ENCODE measurements around the gene LMBRD2. TPM values are rescaled to one million over a fixed set of nuclear protein-coding genes. Genes with fewer than 3 reads are reported as not detected.
"Not testable (repeated sequence)": the region's sequence is repeated elsewhere in the genome, so short reads cannot be mapped to it uniquely, and the experiment has no call there.

Gene LMBRD2
- 1 to 10 TPM; 6.9 to 9.8 (median 9.6) TPM for total RNA-seq
- 23.9 TPM for total RNA-seq (2013)

DNA sequence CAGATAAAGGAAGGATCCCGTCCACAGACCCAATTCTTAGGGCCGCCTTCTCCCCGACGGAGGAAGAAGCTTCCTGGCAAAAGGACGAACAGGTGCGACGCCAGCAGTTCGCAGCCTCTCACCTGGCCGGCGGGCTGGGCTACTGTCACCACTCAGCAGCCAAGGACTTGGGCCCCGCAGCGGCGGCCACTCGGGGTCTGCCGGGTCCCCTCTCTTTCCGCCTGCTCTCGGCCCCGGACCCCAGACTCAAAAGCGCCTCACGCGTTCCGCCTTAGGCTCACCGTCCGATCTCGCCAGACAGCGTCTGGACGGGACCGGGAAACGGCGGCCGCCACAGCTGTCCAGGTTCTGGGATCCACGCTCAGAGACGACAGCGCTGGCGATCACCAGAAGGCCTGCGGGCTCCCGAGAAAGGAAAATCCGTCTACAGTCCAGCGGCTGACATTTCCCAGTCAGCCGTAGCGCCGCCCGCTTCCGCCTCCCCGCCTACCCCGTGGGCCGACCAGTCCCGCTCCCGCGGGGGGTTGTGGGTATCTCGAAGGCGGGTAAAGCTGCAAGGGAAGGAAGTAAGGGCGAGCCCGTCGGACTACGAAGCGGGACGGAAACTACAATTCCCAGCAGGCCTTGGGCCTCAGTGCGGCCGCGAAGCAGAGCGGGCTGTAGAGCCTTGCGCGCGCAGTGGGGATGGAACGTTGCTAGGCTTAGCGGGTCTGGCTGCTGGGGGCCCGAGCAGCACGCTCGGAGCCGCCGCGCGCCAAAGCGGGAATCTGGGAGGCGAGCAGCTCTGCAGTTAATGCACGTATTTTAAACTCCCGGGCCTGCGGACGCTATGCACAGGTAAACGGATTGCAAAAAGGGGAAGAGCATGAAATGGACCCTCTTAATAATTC lies at the start of gene LMBRD2, which contains the start of gene SKP2:
Gene LMBRD2 (minus strand): TSS at position 454 of the 890 bp plus-strand sequence. CDS start 8,538 bp downstream, outside the sequence.
Gene SKP2 (plus strand): TSS at position 678 of the 890 bp plus-strand sequence. CDS start 152 bp downstream, at position 830.
- H3K27ac Mint-ChIP-seq = peak within 1 kb of the TSS; percentile 90 to 92
- TF ChIP-seq, protein P1, sequence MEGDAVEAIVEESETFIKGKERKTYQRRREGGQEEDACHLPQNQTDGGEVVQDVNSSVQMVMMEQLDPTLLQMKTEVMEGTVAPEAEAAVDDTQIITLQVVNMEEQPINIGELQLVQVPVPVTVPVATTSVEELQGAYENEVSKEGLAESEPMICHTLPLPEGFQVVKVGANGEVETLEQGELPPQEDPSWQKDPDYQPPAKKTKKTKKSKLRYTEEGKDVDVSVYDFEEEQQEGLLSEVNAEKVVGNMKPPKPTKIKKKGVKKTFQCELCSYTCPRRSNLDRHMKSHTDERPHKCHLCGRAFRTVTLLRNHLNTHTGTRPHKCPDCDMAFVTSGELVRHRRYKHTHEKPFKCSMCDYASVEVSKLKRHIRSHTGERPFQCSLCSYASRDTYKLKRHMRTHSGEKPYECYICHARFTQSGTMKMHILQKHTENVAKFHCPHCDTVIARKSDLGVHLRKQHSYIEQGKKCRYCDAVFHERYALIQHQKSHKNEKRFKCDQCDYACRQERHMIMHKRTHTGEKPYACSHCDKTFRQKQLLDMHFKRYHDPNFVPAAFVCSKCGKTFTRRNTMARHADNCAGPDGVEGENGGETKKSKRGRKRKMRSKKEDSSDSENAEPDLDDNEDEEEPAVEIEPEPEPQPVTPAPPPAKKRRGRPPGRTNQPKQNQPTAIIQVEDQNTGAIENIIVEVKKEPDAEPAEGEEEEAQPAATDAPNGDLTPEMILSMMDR (IDR thresholded peaks at IDR 0.05) = no peak
- peaks cover 52 to 63% of the 10 kb centered on the region in 2 donors for H3K4me1 Mint-ChIP-seq
- peak; percentile 97 to 100 (median 98) for ATAC-seq
- H3K9me3 Mint-ChIP-seq = no peaks in the 10 kb centered on the region
- WGBS (ENCODE audit: insufficient coverage) = under 1% methylated on average over 81 of the region's 81 CpGs
- peaks cover 5% of the 10 kb centered on the region for H3K36me3 ChIP-seq (ENCODE audit: control insufficient read depth, insufficient read depth, low read length)
- H3K4me3 Mint-ChIP-seq = peak within 1 kb of the TSS; percentile 98
- H3K9me3 ChIP-seq (ENCODE audit: control insufficient read depth, insufficient read depth, low read length) = no peaks in the 10 kb centered on the region
- peak within 1 kb of the TSS; percentile 87 for H3K4me3 ChIP-seq (ENCODE audit: low read length)
- no peaks in the 10 kb centered on the region for H3K27me3 Mint-ChIP-seq (ENCODE audit: low read depth in 2 of 2)
- peak within 1 kb of the TSS; percentile 70 for H3K27ac ChIP-seq (ENCODE audit: low read length)
- H3K27me3 ChIP-seq (ENCODE audit: control insufficient read depth, insufficient read depth, low read length) = no peaks in the 10 kb centered on the region
- peaks cover 9% of the 10 kb centered on the region for H3K36me3 Mint-ChIP-seq
- H3K4me1 ChIP-seq (ENCODE audit: control insufficient read depth, insufficient read depth, low read length) = peaks cover 14% of the 10 kb centered on the region
- intact Hi-C loops (cut with micrococcal nuclease) = loop anchor here (1.0 to 2.0 kb wide), 2 partner anchors 91 to 725 kb away; partner anchors contain the start of gene NIPBL
- DNase-seq = peak; percentile 96 to 98

DNA sequence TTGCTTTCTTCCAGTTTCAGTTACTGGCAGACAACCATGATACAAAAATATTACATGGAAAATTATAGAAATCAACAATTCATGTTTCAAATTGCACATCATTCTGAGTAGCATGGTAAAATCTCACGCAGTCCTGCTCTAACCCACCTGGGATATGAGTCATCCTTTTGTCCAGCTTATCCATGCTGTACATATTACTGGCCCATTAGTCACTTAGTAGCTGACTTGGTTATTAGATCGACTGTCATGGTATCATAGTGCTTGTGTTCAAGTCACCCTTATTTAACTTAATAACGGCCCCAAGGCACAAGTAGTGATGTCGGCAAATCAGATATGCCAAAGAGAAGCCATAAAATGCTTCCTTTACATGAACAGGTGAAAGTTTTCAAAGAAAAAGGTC lies 48.8 kb upstream of the LMBRD2 start:
- TF ChIP-seq, protein P1 (IDR thresholded peaks at IDR 0.05) = no peak
- no peak for ATAC-seq

DNA sequence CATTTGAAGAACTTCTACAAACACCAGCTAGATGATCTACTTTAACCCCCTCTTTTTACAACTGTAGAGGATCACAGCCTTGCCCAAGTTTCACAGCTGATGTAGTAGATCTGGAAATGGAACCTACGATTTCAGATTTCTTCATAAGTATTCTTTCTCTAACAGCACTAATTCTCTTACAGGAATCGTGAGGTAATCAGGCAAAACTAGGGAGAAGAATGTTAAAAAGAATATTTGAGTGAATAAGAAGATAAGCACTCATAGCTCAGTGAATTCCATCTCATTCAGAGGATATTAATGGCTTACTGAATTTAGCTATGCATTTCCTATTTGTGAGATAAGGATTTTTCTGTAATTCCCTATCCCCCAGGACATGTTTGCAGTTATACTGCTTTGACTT lies 47.9 kb upstream of the LMBRD2 start:
- Histone ChIP-seq H3K4me3 (ENCODE audit: low read length) (no peak overlapping the region), H3K27me3 (ENCODE audit: control insufficient read depth, insufficient read depth, low read length) (no peaks in the 10 kb centered on the region), H3K36me3 (ENCODE audit: control insufficient read depth, insufficient read depth, low read length) (peaks cover 44% of the 10 kb centered on the region), H3K4me1 (ENCODE audit: control insufficient read depth, insufficient read depth, low read length) (no peaks in the 10 kb centered on the region), H3K9me3 (ENCODE audit: control insufficient read depth, insufficient read depth, low read length) (no peaks in the 10 kb centered on the region), H3K27ac (ENCODE audit: low read length) (no peak overlapping the region)
- intact Hi-C loops (cut with micrococcal nuclease) = no loop called here
- ATAC-seq (no peak), DNase-seq (no peak)
- no peaks in the 10 kb centered on the region for H3K27me3 Mint-ChIP-seq (ENCODE audit: low read depth in 2 of 2)
- peaks cover 13% of the 10 kb centered on the region for H3K36me3 Mint-ChIP-seq
- no peaks in the 10 kb centered on the region for H3K9me3 Mint-ChIP-seq
- H3K27ac Mint-ChIP-seq = no peak overlapping the region
- no peaks in the 10 kb centered on the region for H3K4me1 Mint-ChIP-seq
- no peak overlapping the region for H3K4me3 Mint-ChIP-seq
- TF ChIP-seq, protein P1 (IDR thresholded peaks at IDR 0.05) = no peak
- WGBS (ENCODE audit: insufficient coverage) = no CpG with 5 or more reads among the region's 2 CpGs

More for the DNA sequence above, 48.8 kb upstream of the LMBRD2 start:
- WGBS (ENCODE audit: insufficient coverage) = 96% methylated on average over 4 of the region's 4 CpGs
- Mint-ChIP-seq H3K36me3 (peaks cover 19% of the 10 kb centered on the region), H3K4me1 (no peaks in the 10 kb centered on the region), H3K9me3 (no peaks in the 10 kb centered on the region), H3K4me3 (no peak overlapping the region), H3K27me3 (ENCODE audit: low read depth in 2 of 2) (no peaks in the 10 kb centered on the region), H3K27ac (no peak overlapping the region)
- H3K27ac ChIP-seq (ENCODE audit: low read length) = no peak overlapping the region
- H3K4me1 ChIP-seq (ENCODE audit: control insufficient read depth, insufficient read depth, low read length) = no peaks in the 10 kb centered on the region
- no peak for DNase-seq
- H3K9me3 ChIP-seq (ENCODE audit: control insufficient read depth, insufficient read depth, low read length) = no peaks in the 10 kb centered on the region
- H3K4me3 ChIP-seq (ENCODE audit: low read length) = no peak overlapping the region
- intact Hi-C loops (cut with micrococcal nuclease) = no loop called here
- H3K27me3 ChIP-seq (ENCODE audit: control insufficient read depth, insufficient read depth, low read length) = no peaks in the 10 kb centered on the region
- H3K36me3 ChIP-seq (ENCODE audit: control insufficient read depth, insufficient read depth, low read length) = peaks cover 43% of the 10 kb centered on the region

DNA sequence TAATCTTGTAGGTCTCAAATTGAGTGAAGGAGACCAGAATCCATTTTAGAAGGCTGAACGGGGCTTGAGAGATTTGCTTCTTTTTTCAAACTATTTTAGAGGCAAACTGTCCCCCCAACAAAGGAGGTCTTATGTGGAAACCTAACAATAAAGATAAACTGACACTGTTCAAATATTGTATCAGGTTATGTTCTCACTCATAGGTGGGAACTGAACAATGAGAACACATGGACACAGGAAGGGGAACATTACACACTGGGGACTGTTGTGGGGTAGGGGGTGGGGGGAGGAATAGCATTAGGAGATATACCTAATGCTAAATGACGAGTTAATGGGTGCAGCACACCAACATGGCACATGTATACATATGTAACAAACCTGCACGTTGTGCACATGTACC lies 47.1 kb upstream of the LMBRD2 start:
- ATAC-seq; H3K27ac ChIP-seq (ENCODE audit: low read length); DNase-seq; H3K27ac Mint-ChIP-seq; H3K4me3 Mint-ChIP-seq; H3K4me1 ChIP-seq (ENCODE audit: control insufficient read depth, insufficient read depth, low read length); H3K27me3 ChIP-seq (ENCODE audit: control insufficient read depth, insufficient read depth, low read length); H3K4me3 ChIP-seq (ENCODE audit: low read length); H3K4me1 Mint-ChIP-seq; H3K27me3 Mint-ChIP-seq (ENCODE audit: low read depth in 2 of 2); intact Hi-C loops (cut with micrococcal nuclease); H3K9me3 ChIP-seq (ENCODE audit: control insufficient read depth, insufficient read depth, low read length); H3K9me3 Mint-ChIP-seq: not testable (repeated sequence)
- peaks cover 44% of the 10 kb centered on the region for H3K36me3 ChIP-seq (ENCODE audit: control insufficient read depth, insufficient read depth, low read length)
- WGBS (ENCODE audit: insufficient coverage) = 92% methylated on average over 1 of the region's 3 CpGs
- peaks cover 13% of the 10 kb centered on the region for H3K36me3 Mint-ChIP-seq
